Activated B cell treated with CpG ODN at 0.5 μM for 24 hours (primary cell): ENCODE results near the gene CYP4A22. TPM values are rescaled to one million over a fixed set of nuclear protein-coding genes. Genes with fewer than 3 reads are reported as not detected.

Experiments used
- ATAC-seq: fragments of 200-7000 bp; cut with Tn5 transposase; one replicate; pipeline ENCODE4 v1.10.0; 2021; ENCODE audit warnings: low read depth, mild to moderate bottlenecking, moderate library complexity
- CTCF ChIA-PET: fragments of 350-600 bp; sonication (Branson Sonifier 250); formaldehyde crosslinking; loops from one replicate; lab custom pipeline; 2021; ENCODE audit warnings: antibody characterized with exemption; lab: Charles Lee
- POLR2A ChIA-PET: fragments of 350-600 bp; sonication (Branson Sonifier 250); formaldehyde crosslinking; loops from one replicate; lab custom pipeline; 2021; ENCODE audit warnings: antibody characterized with exemption; lab: Charles Lee
- DNase-seq: peaks from one replicate; pipeline ENCODE4 v3.0.0; 2022
- H3K27ac Mint-ChIP-seq: one replicate; pipeline ENCODE4 v1.8.0; 2020; ENCODE audit warnings: mixed read lengths
- H3K27me3 Mint-ChIP-seq: one replicate; pipeline ENCODE4 v1.8.0; 2021; ENCODE audit warnings: mixed read lengths
- H3K36me3 Mint-ChIP-seq: one replicate; pipeline ENCODE4 v1.8.0; 2021; ENCODE audit warnings: low read depth, mixed read lengths
- H3K4me1 Mint-ChIP-seq: one replicate; pipeline ENCODE4 v1.8.0; 2021; ENCODE audit warnings: mixed read lengths
- H3K4me3 Mint-ChIP-seq: one replicate; pipeline ENCODE4 v1.8.0; 2020; ENCODE audit warnings: mild to moderate bottlenecking, mixed read lengths
- H3K9me3 Mint-ChIP-seq: one replicate; pipeline ENCODE4 v1.8.0; 2020; ENCODE audit warnings: mixed read lengths
- CTCF ChIP-seq: fragments of 200-600 bp; IDR thresholded peaks from one replicate; pipeline ENCODE4 v1.8.0; 2022; ENCODE audit warnings: antibody characterized with exemption, mild to moderate bottlenecking
- intact Hi-C: fragments of 100-400 bp; cut with micrococcal nuclease; formaldehyde crosslinking; loops from one replicate; pipeline ENCODE4 v1.15.1; 2024
- total RNA-seq: library from RNA; stranded (reverse); gene quantifications from 2 replicates; pipeline ENCODE4 v1.2.3, GENCODE V29; 2022

Gene CYP4A22
- total RNA-seq, 1 donor from 2014 or later = not detected

- H3K27me3 Mint-ChIP-seq = peaks cover 32% of the 10 kb centered on the region
- no peaks in the 10 kb centered on the region for H3K36me3 Mint-ChIP-seq
- ATAC-seq (peak; percentile 70), DNase-seq (peak; percentile 55)
- peak overlapping the region; percentile 82 for H3K4me3 Mint-ChIP-seq
- peaks cover 11% of the 10 kb centered on the region for H3K4me1 Mint-ChIP-seq
- intact Hi-C loops = loop anchor here (1.0 kb wide), 2 partner anchors 531 to 547 kb away; no protein-coding TSS in a partner anchor
- no peak for TF ChIP-seq CTCF
- CTCF ChIA-PET = interaction anchor here (0.8 to 2.6 kb wide), 17 partner anchors 10 to 547 kb away, joined by 3 to 25 read pairs (median 4); partner anchors contain the start of genes FOXD2 and PDZK1IP1
- POLR2A ChIA-PET = interaction anchor here (1.0 kb wide), 1 partner anchor 155 kb away, joined by 3 read pairs; no protein-coding TSS in a partner anchor
- no peaks in the 10 kb centered on the region for H3K9me3 Mint-ChIP-seq
- H3K27ac Mint-ChIP-seq = no peak overlapping the region
Observed at GRCh38 chr1:47179017-47179987, 42.1 kb downstream of the CYP4A22 start.

- Mint-ChIP-seq H3K27me3 (peaks cover 33% of the 10 kb centered on the region), H3K36me3 (no peaks in the 10 kb centered on the region), H3K9me3 (no peaks in the 10 kb centered on the region), H3K4me3 (no peak overlapping the region), H3K4me1 (peaks cover 11% of the 10 kb centered on the region), H3K27ac (no peak overlapping the region)
- ChIA-PET CTCF (interaction anchor here (0.9 to 2.6 kb wide), 5 partner anchors 10 to 530 kb away, joined by 3 to 25 read pairs (median 4); partner anchors contain the start of gene PDZK1IP1), POLR2A (no interaction called here)
- intact Hi-C loops = loop anchor here (1.0 kb wide), 2 partner anchors 530 to 546 kb away; no protein-coding TSS in a partner anchor
- ATAC-seq = no peak
- DNase-seq = no peak
- no peak for TF ChIP-seq CTCF
Observed at GRCh38 chr1:47179988-47180563, 42.8 kb downstream of the CYP4A22 start.

GRCh38 chr1:47180603-47181094 lies 43.4 kb downstream of the CYP4A22 start:
- Mint-ChIP-seq H3K4me3 (no peak overlapping the region), H3K27me3 (peaks cover 29% of the 10 kb centered on the region), H3K36me3 (no peaks in the 10 kb centered on the region), H3K27ac (no peak overlapping the region), H3K9me3 (no peaks in the 10 kb centered on the region), H3K4me1 (peaks cover 8% of the 10 kb centered on the region)
- no peak for TF ChIP-seq CTCF
- CTCF ChIA-PET = interaction anchor here (0.9 to 1.2 kb wide), 2 partner anchors 10 to 12 kb away, joined by 4 to 6 read pairs; no protein-coding TSS in a partner anchor
- POLR2A ChIA-PET = no interaction called here
- intact Hi-C loops = no loop called here
- DNase-seq = no peak
- ATAC-seq = no peak

GRCh38 chr1:47181095-47181954 lies 44.1 kb downstream of the CYP4A22 start:
- DNase-seq (no peak), ATAC-seq (no peak)
- ChIA-PET CTCF (interaction anchor here (0.9 to 1.2 kb wide), 2 partner anchors 10 to 12 kb away, joined by 4 to 6 read pairs; no protein-coding TSS in a partner anchor), POLR2A (no interaction called here)
- no peak for TF ChIP-seq CTCF
- Mint-ChIP-seq H3K27me3 (peaks cover 25% of the 10 kb centered on the region), H3K4me3 (no peak overlapping the region), H3K27ac (no peak overlapping the region), H3K9me3 (no peaks in the 10 kb centered on the region), H3K4me1 (peaks cover 8% of the 10 kb centered on the region), H3K36me3 (no peaks in the 10 kb centered on the region)
- intact Hi-C loops = no loop called here
